C4-2B (cell line): ENCODE results near the gene SERPINE1.

Experiments used
- ZFX ChIP-seq: fragments of 450-650 bp; IDR thresholded peaks from 2 replicates; pipeline ENCODE4 v1.6.1; 2017
- TF ChIP-seq, protein P1 (sequence below): fragments of 450-650 bp; conservative IDR thresholded peaks from 2 replicates; pipeline ENCODE4 v1.5.1; 2017; ENCODE audit warnings: mild to moderate bottlenecking

GRCh38 chr7:101167645-101168411, 40.9 kb downstream of the SERPINE1 start:
- TF ChIP-seq, protein P1, sequence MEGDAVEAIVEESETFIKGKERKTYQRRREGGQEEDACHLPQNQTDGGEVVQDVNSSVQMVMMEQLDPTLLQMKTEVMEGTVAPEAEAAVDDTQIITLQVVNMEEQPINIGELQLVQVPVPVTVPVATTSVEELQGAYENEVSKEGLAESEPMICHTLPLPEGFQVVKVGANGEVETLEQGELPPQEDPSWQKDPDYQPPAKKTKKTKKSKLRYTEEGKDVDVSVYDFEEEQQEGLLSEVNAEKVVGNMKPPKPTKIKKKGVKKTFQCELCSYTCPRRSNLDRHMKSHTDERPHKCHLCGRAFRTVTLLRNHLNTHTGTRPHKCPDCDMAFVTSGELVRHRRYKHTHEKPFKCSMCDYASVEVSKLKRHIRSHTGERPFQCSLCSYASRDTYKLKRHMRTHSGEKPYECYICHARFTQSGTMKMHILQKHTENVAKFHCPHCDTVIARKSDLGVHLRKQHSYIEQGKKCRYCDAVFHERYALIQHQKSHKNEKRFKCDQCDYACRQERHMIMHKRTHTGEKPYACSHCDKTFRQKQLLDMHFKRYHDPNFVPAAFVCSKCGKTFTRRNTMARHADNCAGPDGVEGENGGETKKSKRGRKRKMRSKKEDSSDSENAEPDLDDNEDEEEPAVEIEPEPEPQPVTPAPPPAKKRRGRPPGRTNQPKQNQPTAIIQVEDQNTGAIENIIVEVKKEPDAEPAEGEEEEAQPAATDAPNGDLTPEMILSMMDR, result no peak
- no peak for TF ChIP-seq ZFX
